Type B pancreatic cell (in vitro differentiated cells): ENCODE data around the gene RCE1. TPM values are rescaled to one million over a fixed set of nuclear protein-coding genes. Genes with fewer than 3 reads are reported as not detected.
"Not testable (repeated sequence)": the region's sequence is repeated elsewhere in the genome, so short reads cannot be mapped to it uniquely, and the experiment has no call there.

Experiments used
- DNase-seq: peaks from one replicate; pipeline ENCODE4 v3.0.0; 2021; ENCODE audit warnings: mixed read lengths; ENCODE audit not compliant: unreplicated experiment; ENCODE audit errors: extremely low spot score
- H3K27ac Mint-ChIP-seq: 2 replicates; pipeline ENCODE4 v1.8.0; 2021; ENCODE audit warnings: mild to moderate bottlenecking, mixed read lengths
- H3K27me3 Mint-ChIP-seq: 2 replicates; pipeline ENCODE4 v1.8.0; 2021; ENCODE audit warnings: mixed read lengths
- H3K36me3 Mint-ChIP-seq: 2 replicates; pipeline ENCODE4 v1.8.0; 2021; ENCODE audit warnings: mixed read lengths
- H3K4me1 Mint-ChIP-seq: one replicate; pipeline ENCODE4 v1.8.0; 2021; ENCODE audit warnings: mixed read lengths; ENCODE audit not compliant: unreplicated experiment
- H3K4me3 Mint-ChIP-seq: 2 replicates; pipeline ENCODE4 v1.8.0; 2021; ENCODE audit warnings: mild to moderate bottlenecking, mixed read lengths
- H3K9me3 Mint-ChIP-seq: 2 replicates; pipeline ENCODE4 v1.8.0; 2021; ENCODE audit warnings: mixed read lengths
- long read RNA-seq: library from polyadenylated mRNA; unstranded; transcript quantifications from one replicate; pipeline ENCODE4 v2.0.0, GENCODE V29; 2020
- total RNA-seq: library from RNA; stranded (reverse); gene quantifications from 2 replicates; pipeline ENCODE4 v1.2.1, GENCODE V29; 2021; ENCODE audit warnings: low replicate concordance
- TF ChIP-seq, protein P1 (sequence below): fragments of 200-600 bp; sonication (generic); conservative IDR thresholded peaks from 2 replicates; pipeline ENCODE4 v1.5.0; 2021; ENCODE audit warnings: antibody characterized with exemption, mild to moderate bottlenecking

RCE1 gene
- 25.0 and 29.9 TPM in 2 replicates for total RNA-seq
- long read RNA-seq, transcript RCE1-201 (8 exons, 1,485 nt): major isoform, 5 of 7 reads
- long read RNA-seq, partial matches to known transcripts: 2 of 7 reads
- long read RNA-seq, other reads (novel, unspliced or antisense): 0 of 7 reads

DNA sequence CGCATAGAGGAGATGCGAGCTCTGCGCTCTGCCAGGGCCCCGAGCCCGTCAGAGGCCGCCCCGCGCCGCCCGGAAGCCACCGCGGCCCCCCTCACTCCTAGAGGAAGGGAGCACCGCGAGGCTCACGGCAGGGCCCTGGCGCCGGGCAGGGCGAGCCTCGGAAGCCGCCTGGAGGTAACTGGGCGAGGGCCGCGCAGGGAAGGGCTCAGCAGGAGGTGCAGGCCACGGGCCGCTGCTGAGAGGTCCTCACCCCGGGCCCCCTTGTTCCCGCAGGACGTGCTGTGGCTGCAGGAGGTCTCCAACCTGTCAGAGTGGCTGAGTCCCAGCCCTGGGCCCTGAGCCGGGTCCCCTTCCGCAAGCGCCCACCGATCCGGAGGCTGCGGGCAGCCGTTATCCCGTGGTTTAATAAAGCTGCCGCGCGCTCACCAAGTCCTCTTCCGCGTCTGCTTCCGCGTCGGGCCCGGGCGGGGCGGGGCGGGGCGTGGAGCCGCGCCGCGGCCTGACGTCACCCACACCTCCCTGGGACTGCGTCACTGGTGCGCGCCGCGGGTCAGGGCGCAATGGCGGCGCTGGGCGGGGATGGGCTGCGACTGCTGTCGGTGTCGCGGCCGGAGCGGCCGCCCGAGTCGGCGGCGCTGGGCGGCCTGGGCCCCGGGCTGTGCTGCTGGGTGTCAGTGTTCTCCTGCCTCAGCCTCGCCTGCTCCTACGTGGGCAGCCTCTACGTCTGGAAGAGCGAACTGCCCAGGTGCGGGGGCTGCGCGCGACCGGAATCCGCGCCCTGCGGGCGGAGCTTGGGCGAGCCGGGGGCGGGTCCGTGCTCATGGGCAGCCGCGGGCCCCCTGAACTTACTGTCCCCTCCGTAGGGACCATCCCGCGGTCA is at the start of gene RCE1:
Gene RCE1, plus strand, starts transcription at position 546 of the 880 bp plus-strand sequence. Its CDS starts 15 bp downstream, at position 561.
- TF ChIP-seq, protein P1, sequence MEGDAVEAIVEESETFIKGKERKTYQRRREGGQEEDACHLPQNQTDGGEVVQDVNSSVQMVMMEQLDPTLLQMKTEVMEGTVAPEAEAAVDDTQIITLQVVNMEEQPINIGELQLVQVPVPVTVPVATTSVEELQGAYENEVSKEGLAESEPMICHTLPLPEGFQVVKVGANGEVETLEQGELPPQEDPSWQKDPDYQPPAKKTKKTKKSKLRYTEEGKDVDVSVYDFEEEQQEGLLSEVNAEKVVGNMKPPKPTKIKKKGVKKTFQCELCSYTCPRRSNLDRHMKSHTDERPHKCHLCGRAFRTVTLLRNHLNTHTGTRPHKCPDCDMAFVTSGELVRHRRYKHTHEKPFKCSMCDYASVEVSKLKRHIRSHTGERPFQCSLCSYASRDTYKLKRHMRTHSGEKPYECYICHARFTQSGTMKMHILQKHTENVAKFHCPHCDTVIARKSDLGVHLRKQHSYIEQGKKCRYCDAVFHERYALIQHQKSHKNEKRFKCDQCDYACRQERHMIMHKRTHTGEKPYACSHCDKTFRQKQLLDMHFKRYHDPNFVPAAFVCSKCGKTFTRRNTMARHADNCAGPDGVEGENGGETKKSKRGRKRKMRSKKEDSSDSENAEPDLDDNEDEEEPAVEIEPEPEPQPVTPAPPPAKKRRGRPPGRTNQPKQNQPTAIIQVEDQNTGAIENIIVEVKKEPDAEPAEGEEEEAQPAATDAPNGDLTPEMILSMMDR: no peak
- Mint-ChIP-seq H3K27me3 (no peaks in the 10 kb centered on the region), H3K27ac (peak within 1 kb of the TSS; percentile 92), H3K4me1 (peaks cover 21% of the 10 kb centered on the region), H3K36me3 (peaks cover 4% of the 10 kb centered on the region), H3K4me3 (peak within 1 kb of the TSS; percentile 94), H3K9me3 (no peaks in the 10 kb centered on the region)
- peak; percentile 94 for DNase-seq

DNA sequence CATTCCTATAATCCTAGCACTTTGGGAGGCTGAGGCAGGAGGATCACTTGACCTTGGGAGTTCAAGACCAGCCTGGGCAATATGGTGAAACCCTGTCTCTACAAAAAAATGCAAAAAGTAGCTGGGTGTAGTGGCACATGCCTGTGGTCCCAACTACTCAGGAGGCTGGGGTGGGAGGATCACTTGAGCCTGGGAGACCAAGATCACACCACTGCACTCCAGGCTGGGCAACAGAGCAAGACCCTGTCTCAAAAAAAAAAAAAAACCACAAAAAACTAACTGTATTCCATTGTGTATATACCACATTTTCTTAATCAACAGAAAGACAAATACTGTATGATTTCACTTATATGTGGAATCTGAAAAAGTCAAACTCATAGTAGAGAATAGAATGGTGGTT is 43.4 kb upstream of the RCE1 start:
- H3K27me3 Mint-ChIP-seq, DNase-seq, H3K9me3 Mint-ChIP-seq, H3K36me3 Mint-ChIP-seq, H3K27ac Mint-ChIP-seq, H3K4me3 Mint-ChIP-seq, H3K4me1 Mint-ChIP-seq: not testable (repeated sequence)

GRCh38 chr11:66800720-66801428 is 42.4 kb upstream of the RCE1 start:
- no peaks in the 10 kb centered on the region for H3K9me3 Mint-ChIP-seq
- TF ChIP-seq, protein P1: no peak
- no peak overlapping the region for H3K4me3 Mint-ChIP-seq
- H3K36me3 Mint-ChIP-seq: peaks cover 9% of the 10 kb centered on the region
- no peaks in the 10 kb centered on the region for H3K4me1 Mint-ChIP-seq
- H3K27ac Mint-ChIP-seq: no peak overlapping the region
- no peaks in the 10 kb centered on the region for H3K27me3 Mint-ChIP-seq
- DNase-seq: no peak

DNA sequence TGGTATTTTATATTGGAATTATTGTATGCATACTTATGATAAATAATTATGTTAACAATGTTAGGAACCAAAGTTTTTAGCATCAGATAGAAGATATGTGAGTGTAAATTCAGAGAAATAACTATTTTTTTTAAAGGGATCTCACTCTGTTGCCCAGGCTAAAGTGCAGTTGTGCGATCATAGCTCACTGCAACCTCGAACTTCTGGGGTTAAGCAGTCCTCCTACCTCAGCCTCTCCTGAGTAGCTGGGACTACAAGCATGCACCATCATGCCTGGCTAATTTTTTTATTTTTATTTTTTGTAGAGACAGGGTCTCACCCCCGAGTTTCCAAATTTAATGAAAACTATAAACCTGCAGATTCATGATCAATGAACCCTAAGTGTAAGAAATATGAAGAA is 33.6 kb upstream of the RCE1 start:
- no peak overlapping the region for H3K27ac Mint-ChIP-seq
- H3K9me3 Mint-ChIP-seq: no peaks in the 10 kb centered on the region
- peaks cover 6% of the 10 kb centered on the region for H3K4me1 Mint-ChIP-seq
- DNase-seq: no peak
- peaks cover 19% of the 10 kb centered on the region for H3K36me3 Mint-ChIP-seq
- H3K27me3 Mint-ChIP-seq: no peaks in the 10 kb centered on the region
- TF ChIP-seq, protein P1: no peak
- no peak overlapping the region for H3K4me3 Mint-ChIP-seq

- Mint-ChIP-seq H3K4me3 (no peak overlapping the region), H3K4me1 (peaks cover 6% of the 10 kb centered on the region), H3K27ac (no peak overlapping the region), H3K9me3 (no peaks in the 10 kb centered on the region), H3K27me3 (no peaks in the 10 kb centered on the region), H3K36me3 (peaks cover 19% of the 10 kb centered on the region)
- TF ChIP-seq, protein P1: no peak
- no peak for DNase-seq
Measured at GRCh38 chr11:66810576-66811185, 32.6 kb upstream of the RCE1 start.
